ENCODE measurements around the gene USP9X. TPM values are rescaled to one million over a fixed set of nuclear protein-coding genes. Genes with fewer than 3 reads are reported as not detected.

USP9X gene
- polyA plus RNA-seq, 1 of the 3 experiments (the other 2 are of a cell fraction), result 13.2 TPM

DNA sequence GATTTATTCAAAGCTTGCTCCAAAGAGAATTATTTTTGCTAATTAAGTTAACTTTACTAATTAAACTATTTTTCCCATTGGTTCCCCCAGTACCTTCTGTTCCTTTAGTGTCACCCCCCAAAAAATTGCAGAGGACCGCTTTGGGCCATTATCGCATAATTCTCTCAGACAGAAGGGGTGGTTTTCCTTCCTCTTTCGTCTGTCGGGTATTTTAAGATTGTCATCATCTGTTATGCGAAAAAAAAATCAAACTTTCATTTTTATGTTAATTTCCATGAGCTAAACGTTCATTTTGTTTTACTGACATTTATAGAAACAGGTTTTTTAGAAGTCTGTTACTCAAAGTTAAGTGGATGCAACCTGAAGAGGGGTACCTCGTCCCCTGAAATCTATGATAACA lies 172.6 kb downstream of the USP9X start:
- Histone ChIP-seq H3K27ac (ENCODE audit: low read depth in 2 of 2, low read length in 1 of 2) (no peak overlapping the region), H3K36me3 (replicated peaks in 1 of 2; ENCODE audit: control insufficient read depth in 1 of 2, insufficient read depth in 2 of 2, low read length in 1 of 2) (no peaks in the 10 kb centered on the region), H3K27me3 (ENCODE audit: insufficient read depth) (no peaks in the 10 kb centered on the region), H3K4me3 (ENCODE audit: low read depth in 2 of 2, low read length in 1 of 2) (no peak overlapping the region), H3K79me2 (ENCODE audit: insufficient read depth) (no peaks in the 10 kb centered on the region), H4K20me1 (ENCODE audit: insufficient read depth) (no peaks in the 10 kb centered on the region), H3K4me2 (no peak overlapping the region), H2AFZ (ENCODE audit: low read depth) (no peak overlapping the region), H3K9me3 (no peaks in the 10 kb centered on the region), H3K9ac (no peak overlapping the region), H3K9me2 (no peaks in the 10 kb centered on the region), H3F3A (replicated peaks; ENCODE audit: insufficient read depth) (no peaks in the 10 kb centered on the region), H3K4me1 (ENCODE audit: control insufficient read depth in 1 of 2, insufficient read depth in 2 of 2, low read depth in 1 of 2, low read length in 1 of 2) (peaks cover 0 to 4% of the 10 kb centered on the region in 2 experiments; a peak in 1 of 4 replicates)
- TF ChIP-seq GATA2 (CRISPR knock-in tag; IDR thresholded peaks at IDR 0.05) (no peak), TAF1 (IDR thresholded peaks at IDR 0.05; ENCODE audit: borderline replicate concordance, low read depth, low read length) (no peak), FOXM1 (IDR thresholded peaks at IDR 0.05; ENCODE audit: low read depth) (no peak), SIN3A (IDR thresholded peaks at IDR 0.05; ENCODE audit: borderline replicate concordance, low read depth, low read length) (no peak)
- POLR2A ChIA-PET, result no interaction called here
- CTCF ChIA-PET, result interaction anchor here (2.1 kb wide), 1 partner anchor 78 kb away, joined by 6 read pairs; no protein-coding TSS in a partner anchor
- no peak for DNase-seq
- 76% methylated on average over 7 of the region's 7 CpGs for WGBS (ENCODE audit: low lambda C conversion rate)

DNA sequence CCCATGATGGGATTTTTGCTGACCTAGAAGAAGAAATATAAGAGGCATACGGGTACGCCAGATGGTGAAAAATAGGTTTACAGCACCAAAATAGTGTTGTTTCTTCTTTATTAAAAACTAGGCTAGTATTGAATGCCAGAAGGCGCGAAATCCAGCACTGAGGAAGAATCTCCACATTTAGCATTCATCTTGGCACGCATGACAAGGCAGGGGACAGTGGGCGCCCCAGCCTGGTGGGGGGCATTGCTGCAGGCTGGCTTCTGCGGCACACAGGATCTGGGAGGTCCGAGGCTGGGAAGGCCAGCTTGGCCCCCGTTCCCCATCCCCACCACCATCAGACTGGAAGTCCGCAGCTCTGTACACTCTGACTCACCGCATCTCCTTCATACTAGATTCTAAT lies 173.0 kb downstream of the USP9X start:
- Histone ChIP-seq H2AFZ (ENCODE audit: low read depth) (no peak overlapping the region), H3K9me2 (no peaks in the 10 kb centered on the region), H3K4me3 (ENCODE audit: low read depth in 2 of 2, low read length in 1 of 2) (no peak overlapping the region), H3K36me3 (replicated peaks in 1 of 2; ENCODE audit: control insufficient read depth in 1 of 2, insufficient read depth in 2 of 2, low read length in 1 of 2) (no peaks in the 10 kb centered on the region), H3K79me2 (ENCODE audit: insufficient read depth) (no peaks in the 10 kb centered on the region), H3F3A (replicated peaks; ENCODE audit: insufficient read depth) (no peaks in the 10 kb centered on the region), H3K9ac (no peak overlapping the region), H3K27me3 (ENCODE audit: insufficient read depth) (no peaks in the 10 kb centered on the region), H4K20me1 (ENCODE audit: insufficient read depth) (no peaks in the 10 kb centered on the region), H3K4me2 (no peak overlapping the region), H3K4me1 (ENCODE audit: control insufficient read depth in 1 of 2, insufficient read depth in 2 of 2, low read depth in 1 of 2, low read length in 1 of 2) (peaks cover 0 to 2% of the 10 kb centered on the region in 2 experiments; a peak in 1 of 4 replicates), H3K9me3 (no peaks in the 10 kb centered on the region), H3K27ac (ENCODE audit: low read depth in 2 of 2, low read length in 1 of 2) (no peak overlapping the region)
- DNase-seq, result no peak
- POLR2A ChIA-PET, result no interaction called here
- CTCF ChIA-PET, result interaction anchor here (2.1 kb wide), 1 partner anchor 78 kb away, joined by 6 read pairs; no protein-coding TSS in a partner anchor
- TF ChIP-seq, protein P1, sequence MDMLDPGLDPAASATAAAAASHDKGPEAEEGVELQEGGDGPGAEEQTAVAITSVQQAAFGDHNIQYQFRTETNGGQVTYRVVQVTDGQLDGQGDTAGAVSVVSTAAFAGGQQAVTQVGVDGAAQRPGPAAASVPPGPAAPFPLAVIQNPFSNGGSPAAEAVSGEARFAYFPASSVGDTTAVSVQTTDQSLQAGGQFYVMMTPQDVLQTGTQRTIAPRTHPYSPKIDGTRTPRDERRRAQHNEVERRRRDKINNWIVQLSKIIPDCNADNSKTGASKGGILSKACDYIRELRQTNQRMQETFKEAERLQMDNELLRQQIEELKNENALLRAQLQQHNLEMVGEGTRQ (IDR thresholded peaks at IDR 0.05; ENCODE audit: borderline replicate concordance, low read depth, low read length), result no peak
- TF ChIP-seq JUND (IDR thresholded peaks at IDR 0.05) (no peak), TEAD4 (IDR thresholded peaks at IDR 0.05; ENCODE audit: borderline replicate concordance, insufficient read depth) (no peak), GABPA (IDR thresholded peaks at IDR 0.05; ENCODE audit: low read depth) (no peak), SIN3A (IDR thresholded peaks at IDR 0.05; ENCODE audit: borderline replicate concordance, low read depth, low read length) (no peak)
- TF ChIP-seq, protein P2, sequence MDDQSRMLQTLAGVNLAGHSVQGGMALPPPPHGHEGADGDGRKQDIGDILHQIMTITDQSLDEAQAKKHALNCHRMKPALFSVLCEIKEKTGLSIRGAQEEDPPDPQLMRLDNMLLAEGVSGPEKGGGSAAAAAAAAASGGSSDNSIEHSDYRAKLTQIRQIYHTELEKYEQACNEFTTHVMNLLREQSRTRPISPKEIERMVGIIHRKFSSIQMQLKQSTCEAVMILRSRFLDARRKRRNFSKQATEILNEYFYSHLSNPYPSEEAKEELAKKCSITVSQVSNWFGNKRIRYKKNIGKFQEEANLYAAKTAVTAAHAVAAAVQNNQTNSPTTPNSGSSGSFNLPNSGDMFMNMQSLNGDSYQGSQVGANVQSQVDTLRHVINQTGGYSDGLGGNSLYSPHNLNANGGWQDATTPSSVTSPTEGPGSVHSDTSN (IDR thresholded peaks at IDR 0.05), result no peak
- TF ChIP-seq, protein P3, sequence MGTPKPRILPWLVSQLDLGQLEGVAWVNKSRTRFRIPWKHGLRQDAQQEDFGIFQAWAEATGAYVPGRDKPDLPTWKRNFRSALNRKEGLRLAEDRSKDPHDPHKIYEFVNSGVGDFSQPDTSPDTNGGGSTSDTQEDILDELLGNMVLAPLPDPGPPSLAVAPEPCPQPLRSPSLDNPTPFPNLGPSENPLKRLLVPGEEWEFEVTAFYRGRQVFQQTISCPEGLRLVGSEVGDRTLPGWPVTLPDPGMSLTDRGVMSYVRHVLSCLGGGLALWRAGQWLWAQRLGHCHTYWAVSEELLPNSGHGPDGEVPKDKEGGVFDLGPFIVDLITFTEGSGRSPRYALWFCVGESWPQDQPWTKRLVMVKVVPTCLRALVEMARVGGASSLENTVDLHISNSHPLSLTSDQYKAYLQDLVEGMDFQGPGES (IDR thresholded peaks at IDR 0.05; ENCODE audit: low read depth, low read length), result no peak
- WGBS (ENCODE audit: low lambda C conversion rate), result 51% methylated on average over 10 of the region's 11 CpGs

Measured in SK-N-SH (cell line).